ENCODE data around the gene SKA2.

DNA sequence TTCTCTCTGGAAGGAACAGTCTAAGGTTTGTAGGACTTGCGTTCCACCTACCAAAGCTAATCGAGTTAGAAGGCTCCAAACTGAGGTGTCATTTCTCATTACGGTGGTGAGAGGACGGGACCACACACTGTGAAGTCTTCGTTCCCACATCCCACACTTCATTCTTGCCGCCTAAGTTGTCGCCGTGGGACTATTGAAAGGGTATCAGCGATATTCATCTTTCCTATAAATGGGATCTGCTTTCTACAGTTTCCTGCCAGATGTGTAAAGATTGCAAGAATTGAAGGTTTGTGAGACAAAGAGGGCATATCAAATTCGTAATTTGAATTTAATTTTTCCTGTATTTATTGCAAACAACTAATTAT lies 47.7 kb downstream of the SKA2 start:
- TF ChIP-seq NANOG (IDR thresholded peaks at IDR 0.05; ENCODE audit: borderline replicate concordance) (0 out of 2 replicates have a peak, but pooled peaks have one; percentile 1), EZH2 (IDR thresholded peaks at IDR 0.05; ENCODE audit: low read depth, unreplicated experiment) (no peak), CTCF (conservative IDR thresholded peaks at IDR 0.05; ENCODE audit: low read depth in 2 of 2) (no peak)

Data from GM23338 (cell line).